HCT116 (cell line): ENCODE data around the gene SCN1A. TPM values are rescaled to one million over a fixed set of nuclear protein-coding genes. Genes with fewer than 3 reads are reported as not detected.

Experiments
- ATAC-seq: fragments of 200-7000 bp; cut with Tn5 transposase; 2 replicates; pipeline ENCODE4 v1.9.1; 2020; ENCODE audit warnings: mild to moderate bottlenecking, moderate library complexity
- BruUV-seq: library from RNA; stranded (reverse); fragments of 400-500 nt; replicated peaks from 2 replicates; lab custom pipeline; 2021; lab: Mats Ljungman, UMichigan
- CTCF ChIA-PET: fragments of 300-600 bp; sonication (Branson Sonifier 250); formaldehyde crosslinking; loops from one replicate; lab custom pipeline; 2021; ENCODE audit warnings: antibody characterized with exemption; lab: Charles Lee
- POLR2A ChIA-PET: fragments of 300-600, 350-600 bp; sonication (Branson Sonifier 250); formaldehyde crosslinking; loops from one replicate; lab custom pipeline; 2021; ENCODE audit warnings: antibody characterized with exemption; lab: Charles Lee
- RAD21 ChIA-PET, 2 experiments: fragments of 300-600 bp; sonication (Branson Sonifier 250); formaldehyde crosslinking; loops; one replicate each; lab custom pipeline; 2023; ENCODE audit warnings: low total read pairs in 2 of 2; ENCODE audit not compliant: uncharacterized antibody in 2 of 2, unreplicated experiment in 2 of 2, low non-redundant PET in 1 of 2; lab: Charles Lee
- DNase-seq: peaks from one replicate; pipeline ENCODE4 v3.0.0-alpha.2; 2010; ENCODE audit warnings: low read depth, low spot score
- H2AFZ ChIP-seq: fragments of 200-600 bp; shearing (Covaris generic), sonication (generic); 2 replicates; pipeline ENCODE4 v1.6.1; 2017; ENCODE audit warnings: low read depth, mixed run types, mixed read lengths, antibody characterized with exemption, low read length; ENCODE audit not compliant: poor library complexity, severe bottlenecking
- H3K27ac ChIP-seq: 2 replicates; pipeline ENCODE4 v1.5.1; 2012; ENCODE audit warnings: low read depth, low read length
- H3K27me3 ChIP-seq: fragments of 200-600 bp; sonication (generic); 2 replicates; pipeline ENCODE4 v1.6.1; 2016; ENCODE audit warnings: mixed run types, low read length, mixed read lengths; ENCODE audit not compliant: insufficient read depth
- H3K36me3 ChIP-seq, 2 experiments: fragments of 200-500 bp in 1 of 2; fragments of 200-600 bp in 1 of 2; sonication (Bioruptor generic) in 1 of 2; sonication (generic) in 1 of 2; 2 replicates each; pipeline versions ENCODE4 v1.5.1 to v1.6.1; 2014 to 2016; ENCODE audit warnings: low read length in 2 of 2, inconsistent platforms in 1 of 2, mixed read lengths in 1 of 2, mixed run types in 1 of 2; ENCODE audit not compliant: insufficient read depth in 2 of 2, control insufficient read depth in 1 of 2
- H3K4me1 ChIP-seq, 2 experiments: fragments of 200-600 bp in 1 of 2; sonication (generic) in 1 of 2; 2 replicates each; pipeline versions ENCODE4 v1.5.1 to v1.6.1; 2012 to 2017; ENCODE audit warnings: low read length in 2 of 2, inconsistent platforms in 1 of 2, mild to moderate bottlenecking in 1 of 2, mixed read lengths in 1 of 2, mixed run types in 1 of 2, moderate library complexity in 1 of 2; ENCODE audit not compliant: insufficient read depth in 2 of 2, control insufficient read depth in 1 of 2
- H3K4me2 ChIP-seq: fragments of 200-600 bp; sonication (generic); 2 replicates; pipeline ENCODE4 v1.6.1; 2017; ENCODE audit warnings: mixed run types, low read length, mixed read lengths
- H3K4me3 ChIP-seq, 2 experiments: fragments of 200-600 bp in 1 of 2; sonication (generic) in 1 of 2; replicated peaks in 1 of 2; 2 replicates each; pipeline ENCODE4 v1.5.1; 2011 to 2016; ENCODE audit warnings: low read length in 2 of 2, control low read depth in 1 of 2, low read depth in 1 of 2, mild to moderate bottlenecking in 1 of 2, mixed read lengths in 1 of 2, mixed run types in 1 of 2
- H3K79me2 ChIP-seq: fragments of 200-600 bp; sonication (generic); 2 replicates; pipeline ENCODE4 v1.6.1; 2017; ENCODE audit warnings: mild to moderate bottlenecking, mixed run types, low read length, moderate library complexity, mixed read lengths; ENCODE audit not compliant: insufficient read depth
- H3K9ac ChIP-seq: fragments of 200-600 bp; sonication (generic); 2 replicates; pipeline ENCODE4 v1.6.1; 2016; ENCODE audit warnings: low read length, mixed read lengths
- H3K9me2 ChIP-seq: fragments of 200-600 bp; sonication (generic), shearing (Covaris generic); 2 replicates; pipeline ENCODE4 v1.6.1; 2017; ENCODE audit warnings: mixed run types, mild to moderate bottlenecking, moderate library complexity; ENCODE audit not compliant: insufficient read depth
- H3K9me3 ChIP-seq, 2 experiments: fragments of 200-500 bp in 1 of 2; fragments of 200-600 bp in 1 of 2; sonication (Bioruptor generic) in 1 of 2; sonication (generic) in 1 of 2; 2 replicates each; pipeline ENCODE4 v1.6.1; 2014 to 2017; ENCODE audit warnings: low read length in 2 of 2, mixed read lengths in 2 of 2, inconsistent platforms in 1 of 2, low read depth in 1 of 2, mild to moderate bottlenecking in 1 of 2, mixed run types in 1 of 2, moderate library complexity in 1 of 2; ENCODE audit not compliant: control insufficient read depth in 1 of 2, insufficient read depth in 1 of 2
- H4K20me1 ChIP-seq: fragments of 200-600 bp; sonication (generic), shearing (Covaris generic); 2 replicates; pipeline ENCODE4 v1.6.1; 2017; ENCODE audit warnings: mixed run types, mild to moderate bottlenecking, moderate library complexity; ENCODE audit not compliant: insufficient read depth
- CBX3 ChIP-seq: IDR thresholded peaks from 2 replicates; pipeline ENCODE4 v1.6.1; 2012; ENCODE audit warnings: low read depth
- CTCF ChIP-seq, 3 experiments: fragments of 200-600 bp in 1 of 3; sonication (generic) in 1 of 3; IDR thresholded peaks in 2 of 3; conservative IDR thresholded peaks in 1 of 3; 2 replicates each; pipeline ENCODE4 v1.5.1; 2012 to 2017; ENCODE audit warnings: low read depth in 2 of 3, low read length in 2 of 3, antibody characterized with exemption in 1 of 3, borderline replicate concordance in 1 of 3, control low read depth in 1 of 3, mild to moderate bottlenecking in 1 of 3, mixed read lengths in 1 of 3, mixed run types in 1 of 3, moderate library complexity in 1 of 3; ENCODE audit not compliant: insufficient read depth in 1 of 3
- EZH2phosphoT487 ChIP-seq: fragments of 200-600 bp; IDR thresholded peaks from 2 replicates; pipeline ENCODE4 v1.6.1; 2018; ENCODE audit warnings: antibody characterized with exemption, borderline replicate concordance
- JUND ChIP-seq: IDR thresholded peaks from 2 replicates; pipeline ENCODE4 v1.6.1; 2012
- MAX ChIP-seq: IDR thresholded peaks from 2 replicates; pipeline ENCODE4 v1.6.1; 2012
- POLR2A ChIP-seq: IDR thresholded peaks from 2 replicates; pipeline ENCODE4 v1.7.0; 2011; ENCODE audit warnings: borderline replicate concordance; ENCODE audit not compliant: insufficient read depth, insufficient read length; ENCODE audit errors: extremely low read depth
- REST ChIP-seq: IDR thresholded peaks from 2 replicates; pipeline ENCODE4 v1.6.1; 2012; ENCODE audit warnings: low read depth
- SRF ChIP-seq: IDR thresholded peaks from 2 replicates; pipeline ENCODE4 v1.6.1; 2012; ENCODE audit warnings: low read depth
- YY1 ChIP-seq: IDR thresholded peaks from 2 replicates; pipeline ENCODE4 v1.6.1; 2011; ENCODE audit warnings: low read length, low read depth, moderate library complexity, mild to moderate bottlenecking; ENCODE audit not compliant: insufficient replicate concordance; ENCODE audit errors: extremely low read depth
- ZBTB33 ChIP-seq: IDR thresholded peaks from 2 replicates; pipeline ENCODE4 v1.6.1; 2011; ENCODE audit warnings: mild to moderate bottlenecking, low read length, moderate library complexity; ENCODE audit not compliant: insufficient replicate concordance; ENCODE audit errors: extremely low read depth
- intact Hi-C: fragments of 100-400 bp; cut with micrococcal nuclease; formaldehyde crosslinking; loops from 2 replicates; pipeline ENCODE4 v1.10.0; 2022
- total RNA-seq: library from RNA; stranded (reverse); gene quantifications from one replicate; pipeline ENCODE4 v1.2.1, GENCODE V29; 2021; ENCODE audit not compliant: unreplicated experiment

SCN1A gene
- total RNA-seq, 1 experiment from 2014 or later = not detected

- intact Hi-C loops = loop anchor here (5.0 kb wide), 2 partner anchors 160 to 465 kb away; partner anchors contain the start of gene GALNT3
- CTCF ChIA-PET = interaction anchor here (0.9 to 3.6 kb wide), 2 partner anchors 175 to 659 kb away, joined by 4 to 26 read pairs; partner anchors contain the start of gene SCN1A
- H3K27ac ChIP-seq = no peak overlapping the region
Measured at GRCh38 chr2:165952741-165953211, 175.0 kb downstream of the SCN1A start.

More at GRCh38 chr2:165952741-165953211, 175.0 kb downstream of the SCN1A start:
- no peak for ATAC-seq
- Histone ChIP-seq H3K9ac (peak overlapping the region; percentile 60), H2AFZ (no peak overlapping the region), H3K4me2 (peak overlapping the region; percentile 73), H3K36me3 (no peaks in the 10 kb centered on the region; a peak in 1 of 4 replicates)
- DNase-seq = no peak
- TF ChIP-seq JUND = no peak
- no peak for TF ChIP-seq POLR2A
- no peak for TF ChIP-seq REST
- TF ChIP-seq MAX = no peak
- no peak for TF ChIP-seq CTCF (IDR thresholded peaks at IDR 0.05 in 2 of 3, conservative IDR thresholded peaks at IDR 0.05 in 1 of 3; ENCODE audit: borderline replicate concordance in 1 of 3, insufficient read depth in 1 of 3, low read depth in 2 of 3, low read length in 2 of 3)
- no peak for TF ChIP-seq EZH2phosphoT487
- no peak for TF ChIP-seq CBX3
- no peak for TF ChIP-seq SRF
- no peak for TF ChIP-seq ZBTB33
- no peak for TF ChIP-seq YY1
- TF ChIP-seq, all 23 proteins: peak for 0
- Histone ChIP-seq H3K4me1 (peaks cover 0 to 15% of the 10 kb centered on the region in 2 experiments; a peak in 2 of 4 replicates), H3K9me3 (no peaks in the 10 kb centered on the region), H3K9me2 (no peaks in the 10 kb centered on the region; the same call in 1 of the 2 replicates), H3K27me3 (no peaks in the 10 kb centered on the region), H4K20me1 (no peaks in the 10 kb centered on the region; the same call in 1 of the 2 replicates), H3K4me3 (peak overlapping the region; percentile 66 to 75), H3K79me2 (peaks cover 26% of the 10 kb centered on the region)
- ChIA-PET POLR2A (interaction anchor here (1.3 kb wide), 1 partner anchor 175 kb away, joined by 6 read pairs; the partner anchor contains the start of gene SCN1A), RAD21 (no interaction called here)
- TSS peak; percentile 66 for BruUV-seq
